ENCODE data around the gene FAM83G.

Gene FAM83G

DNA sequence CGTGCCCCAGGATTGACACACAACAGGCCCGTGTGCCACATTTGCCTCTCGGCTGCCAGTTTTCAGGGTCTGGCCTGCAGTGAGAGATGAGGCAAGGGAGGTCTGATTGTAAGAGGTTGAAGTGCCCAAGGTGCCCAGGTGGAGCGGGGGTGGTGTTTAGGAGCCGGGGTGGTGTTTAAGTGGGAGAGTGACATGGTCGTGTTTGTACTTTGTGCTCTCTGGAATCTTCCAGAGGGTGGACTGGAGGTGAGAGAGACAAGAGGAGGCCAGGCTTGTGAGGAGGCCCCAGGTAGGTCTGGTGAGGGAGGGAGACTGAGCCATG, 42.1 kb downstream of the FAM83G start:
- Histone ChIP-seq H3K4me1 (ENCODE audit: insufficient read depth, low read length, poor library complexity, severe bottlenecking) (peaks cover 39% of the 10 kb centered on the region), H3K4me3 (ENCODE audit: low read length, poor library complexity, severe bottlenecking) (no peak overlapping the region), H3K27me3 (ENCODE audit: insufficient read depth, low read length, poor library complexity, severe bottlenecking) (no peaks in the 10 kb centered on the region), H3K4me2 (ENCODE audit: low read depth, low read length, poor library complexity, severe bottlenecking) (no peak overlapping the region), H3K79me2 (ENCODE audit: insufficient read depth, low read length) (no peaks in the 10 kb centered on the region), H2AFZ (ENCODE audit: low read length) (no peak overlapping the region), H3K36me3 (ENCODE audit: insufficient read depth, low read length) (no peaks in the 10 kb centered on the region), H3F3A (ENCODE audit: low read depth) (no peaks in the 10 kb centered on the region), H3K9me2 (replicated peaks; ENCODE audit: low read depth, low read length) (no peaks in the 10 kb centered on the region), H3K9ac (ENCODE audit: low read depth, low read length, poor library complexity, severe bottlenecking) (peak overlapping the region; percentile 34), H4K20me1 (ENCODE audit: insufficient read depth, low read length, poor library complexity, severe bottlenecking) (no peaks in the 10 kb centered on the region), H3K9me3 (ENCODE audit: insufficient read depth, low read depth, low read length) (no peaks in the 10 kb centered on the region)
- no peak for TF ChIP-seq EZH2phosphoT487 (IDR thresholded peaks at IDR 0.05; ENCODE audit: borderline replicate concordance)
- TF ChIP-seq, protein P1, sequence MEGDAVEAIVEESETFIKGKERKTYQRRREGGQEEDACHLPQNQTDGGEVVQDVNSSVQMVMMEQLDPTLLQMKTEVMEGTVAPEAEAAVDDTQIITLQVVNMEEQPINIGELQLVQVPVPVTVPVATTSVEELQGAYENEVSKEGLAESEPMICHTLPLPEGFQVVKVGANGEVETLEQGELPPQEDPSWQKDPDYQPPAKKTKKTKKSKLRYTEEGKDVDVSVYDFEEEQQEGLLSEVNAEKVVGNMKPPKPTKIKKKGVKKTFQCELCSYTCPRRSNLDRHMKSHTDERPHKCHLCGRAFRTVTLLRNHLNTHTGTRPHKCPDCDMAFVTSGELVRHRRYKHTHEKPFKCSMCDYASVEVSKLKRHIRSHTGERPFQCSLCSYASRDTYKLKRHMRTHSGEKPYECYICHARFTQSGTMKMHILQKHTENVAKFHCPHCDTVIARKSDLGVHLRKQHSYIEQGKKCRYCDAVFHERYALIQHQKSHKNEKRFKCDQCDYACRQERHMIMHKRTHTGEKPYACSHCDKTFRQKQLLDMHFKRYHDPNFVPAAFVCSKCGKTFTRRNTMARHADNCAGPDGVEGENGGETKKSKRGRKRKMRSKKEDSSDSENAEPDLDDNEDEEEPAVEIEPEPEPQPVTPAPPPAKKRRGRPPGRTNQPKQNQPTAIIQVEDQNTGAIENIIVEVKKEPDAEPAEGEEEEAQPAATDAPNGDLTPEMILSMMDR (conservative IDR thresholded peaks at IDR 0.05; ENCODE audit: low read length), result no peak

DNA sequence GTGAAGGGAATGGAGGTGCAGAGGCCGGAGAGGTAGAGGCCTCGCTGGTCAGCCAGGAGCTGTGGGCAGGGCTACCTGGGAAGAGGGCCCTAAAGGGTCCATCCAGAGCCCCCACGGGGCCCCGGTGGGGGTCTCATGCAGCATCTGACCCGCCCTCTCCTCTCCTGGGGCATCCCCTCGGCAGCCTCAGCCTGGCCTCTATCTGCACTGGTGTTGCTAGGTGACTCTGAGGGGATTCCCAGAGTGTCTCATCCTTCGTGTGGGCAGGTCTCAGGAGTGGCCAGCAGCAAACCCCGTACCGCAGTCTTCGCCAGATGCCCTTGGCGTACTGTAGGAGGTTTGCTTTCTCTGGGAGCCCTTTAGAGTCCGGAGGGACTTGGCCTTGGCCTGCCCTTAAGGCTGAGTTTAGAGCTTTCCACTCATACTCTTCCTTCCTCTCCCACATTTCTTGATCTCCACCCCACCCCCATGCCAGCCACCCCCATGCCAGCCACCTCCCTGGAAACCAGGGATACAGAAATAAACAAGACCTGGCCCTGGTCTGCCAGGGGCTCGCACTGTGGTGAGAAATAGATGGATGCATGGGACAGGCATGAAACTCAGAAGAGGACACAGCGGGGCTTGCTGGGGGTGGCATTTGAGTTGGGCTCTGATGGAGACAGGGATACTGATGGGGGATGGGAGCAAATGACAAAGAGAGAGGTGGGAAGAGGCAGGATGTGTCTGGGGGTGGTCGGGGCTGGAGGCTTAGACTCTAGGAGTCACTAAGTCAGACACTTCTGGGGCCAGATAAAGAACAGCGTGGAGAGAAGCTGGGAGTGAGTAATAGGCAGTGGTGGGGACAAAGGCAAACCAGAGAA, 42.7 kb downstream of the FAM83G start:
- Histone ChIP-seq H4K20me1 (ENCODE audit: insufficient read depth, low read length, poor library complexity, severe bottlenecking) (no peaks in the 10 kb centered on the region), H3K79me2 (ENCODE audit: insufficient read depth, low read length) (no peaks in the 10 kb centered on the region), H3K27me3 (ENCODE audit: insufficient read depth, low read length, poor library complexity, severe bottlenecking) (no peaks in the 10 kb centered on the region), H3K4me2 (ENCODE audit: low read depth, low read length, poor library complexity, severe bottlenecking) (no peak overlapping the region), H2AFZ (ENCODE audit: low read length) (no peak overlapping the region), H3K9me2 (replicated peaks; ENCODE audit: low read depth, low read length) (no peaks in the 10 kb centered on the region), H3F3A (ENCODE audit: low read depth) (no peaks in the 10 kb centered on the region), H3K36me3 (ENCODE audit: insufficient read depth, low read length) (no peaks in the 10 kb centered on the region), H3K9me3 (ENCODE audit: insufficient read depth, low read depth, low read length) (no peaks in the 10 kb centered on the region), H3K4me1 (ENCODE audit: insufficient read depth, low read length, poor library complexity, severe bottlenecking) (peaks cover 33% of the 10 kb centered on the region), H3K9ac (ENCODE audit: low read depth, low read length, poor library complexity, severe bottlenecking) (peak overlapping the region; percentile 34), H3K4me3 (ENCODE audit: low read length, poor library complexity, severe bottlenecking) (no peak overlapping the region)
- TF ChIP-seq, protein P1 (conservative IDR thresholded peaks at IDR 0.05; ENCODE audit: low read length), result no peak
- TF ChIP-seq EZH2phosphoT487 (IDR thresholded peaks at IDR 0.05; ENCODE audit: borderline replicate concordance), result no peak

DNA sequence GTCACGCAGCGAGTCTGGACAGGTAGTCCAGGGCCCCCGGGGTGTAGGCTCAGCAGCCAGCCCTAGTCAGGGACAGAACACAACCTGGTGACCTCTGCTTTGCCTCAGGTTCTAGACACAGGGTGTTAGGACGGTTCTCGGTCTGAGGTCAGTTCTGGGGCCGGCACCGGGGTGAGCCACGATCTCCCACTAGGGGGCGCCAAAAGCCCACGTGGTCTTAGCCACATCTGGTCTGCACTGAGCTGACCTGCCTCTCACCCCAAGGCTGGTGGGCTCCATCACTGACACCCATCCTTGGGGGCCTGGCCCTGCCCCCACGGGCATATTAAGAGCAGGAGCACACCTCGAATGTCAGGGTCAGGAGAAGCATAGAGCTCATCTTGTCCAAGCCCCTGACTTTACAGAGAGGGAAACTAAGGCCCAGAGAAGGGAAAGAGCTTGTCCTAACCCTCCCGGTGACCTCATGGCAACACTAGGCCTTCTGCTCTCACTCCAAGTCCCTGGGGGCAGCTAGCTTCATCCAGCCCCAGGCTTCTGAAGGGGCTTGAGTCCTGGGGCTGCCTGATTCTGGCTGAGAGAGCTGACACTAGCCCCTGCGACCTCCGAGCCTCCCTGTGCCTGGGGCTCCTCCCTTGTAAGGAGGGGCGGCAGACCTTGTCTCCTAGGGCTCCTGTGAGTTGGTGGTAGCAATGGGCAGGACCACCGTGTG, 43.6 kb downstream of the FAM83G start:
- Histone ChIP-seq H4K20me1 (ENCODE audit: insufficient read depth, low read length, poor library complexity, severe bottlenecking) (no peaks in the 10 kb centered on the region), H3K9me3 (ENCODE audit: insufficient read depth, low read depth, low read length) (no peaks in the 10 kb centered on the region), H2AFZ (ENCODE audit: low read length) (no peak overlapping the region), H3K4me3 (ENCODE audit: low read length, poor library complexity, severe bottlenecking) (no peak overlapping the region), H3K9ac (ENCODE audit: low read depth, low read length, poor library complexity, severe bottlenecking) (no peak overlapping the region), H3K4me2 (ENCODE audit: low read depth, low read length, poor library complexity, severe bottlenecking) (no peak overlapping the region), H3F3A (ENCODE audit: low read depth) (no peaks in the 10 kb centered on the region), H3K4me1 (ENCODE audit: insufficient read depth, low read length, poor library complexity, severe bottlenecking) (peaks cover 37% of the 10 kb centered on the region), H3K79me2 (ENCODE audit: insufficient read depth, low read length) (no peaks in the 10 kb centered on the region), H3K9me2 (replicated peaks; ENCODE audit: low read depth, low read length) (no peaks in the 10 kb centered on the region), H3K36me3 (ENCODE audit: insufficient read depth, low read length) (no peaks in the 10 kb centered on the region), H3K27me3 (ENCODE audit: insufficient read depth, low read length, poor library complexity, severe bottlenecking) (no peaks in the 10 kb centered on the region)
- TF ChIP-seq, protein P1 (conservative IDR thresholded peaks at IDR 0.05; ENCODE audit: low read length), result peak; percentile 93
- no peak for TF ChIP-seq EZH2phosphoT487 (IDR thresholded peaks at IDR 0.05; ENCODE audit: borderline replicate concordance)

Measured in Loucy (cell line).